ENCODE results near the gene ZNF536.

The ZNF536 gene

DNA sequence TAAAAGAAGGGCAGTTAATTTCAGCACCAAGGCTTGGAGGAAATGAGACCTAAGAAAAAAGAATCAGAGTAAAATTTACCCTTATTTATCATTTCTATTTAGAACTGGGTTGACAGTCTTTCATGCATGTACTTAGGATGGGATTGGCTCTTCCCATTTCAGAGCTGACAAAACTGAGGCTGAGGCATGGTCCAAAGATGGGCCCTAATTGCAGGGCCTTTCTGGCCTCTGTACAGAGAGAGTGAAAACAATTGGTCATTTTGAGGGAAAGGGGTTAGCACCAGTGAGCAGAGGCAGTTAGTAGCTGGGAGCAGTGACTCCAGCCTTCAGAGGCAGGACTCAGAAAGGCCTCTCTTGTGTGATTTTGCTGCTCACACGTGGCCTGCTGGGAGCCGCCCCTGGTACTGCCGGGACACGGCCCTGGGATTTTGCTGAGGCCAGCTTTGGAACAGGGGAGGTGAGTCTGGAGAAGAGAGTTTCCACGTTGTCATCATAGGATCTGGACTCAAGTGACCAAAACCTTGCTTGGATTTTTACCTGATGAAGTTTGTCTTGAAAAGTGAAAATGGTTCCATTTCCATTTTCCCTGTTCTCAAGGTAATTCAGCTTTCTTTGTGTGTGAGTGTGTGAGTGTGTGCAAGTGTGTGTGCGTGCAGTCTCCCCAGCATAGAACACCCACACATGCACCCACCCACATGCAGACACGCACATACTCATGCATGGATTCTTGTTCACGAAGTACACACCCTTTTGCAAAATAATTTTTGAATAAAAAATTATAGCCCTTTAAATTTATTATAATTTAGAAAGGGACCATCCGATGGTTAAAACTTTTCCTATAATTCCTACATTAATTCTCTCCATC, at the start of gene ZNF536:
Gene ZNF536 (plus strand): TSS at position 425 of the 865 bp plus-strand sequence. CDS start 71,179 bp downstream, outside the sequence.
- DNase-seq (ENCODE audit: low read depth in 3 of 3), result no peak

DNA sequence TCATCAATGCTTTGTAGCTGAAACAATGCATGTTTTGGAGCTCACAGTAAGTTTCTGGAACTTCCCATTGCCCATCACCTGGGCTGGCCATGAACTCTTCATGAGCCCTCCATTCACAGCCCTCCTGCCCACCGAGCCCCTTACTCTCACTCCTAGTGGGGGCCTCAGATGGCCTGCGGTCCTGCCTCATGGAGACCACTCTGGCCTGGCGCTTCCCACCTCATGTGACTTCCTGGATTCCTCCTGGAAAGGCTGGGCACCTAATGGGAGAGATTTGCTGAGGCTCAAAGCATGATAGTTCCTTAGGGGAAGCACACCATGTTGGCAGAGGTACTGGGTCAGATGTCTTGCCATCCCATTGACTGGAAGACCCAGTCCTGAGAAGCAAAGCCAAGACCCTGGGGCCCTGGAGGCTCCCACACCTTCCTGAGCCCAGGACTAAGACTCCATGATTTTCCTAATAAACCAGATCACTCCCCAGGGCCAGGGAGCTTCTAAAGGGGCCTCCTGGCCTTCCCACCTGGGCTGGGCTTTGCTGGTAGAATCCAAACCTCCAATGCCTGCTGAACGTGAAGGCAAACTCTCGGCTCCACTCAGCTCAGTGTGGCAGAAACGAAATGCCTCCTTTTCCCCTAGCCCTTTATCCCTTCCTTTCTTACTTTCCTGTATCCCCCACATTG, 49.4 kb upstream of the ZNF536 start:
- no peak for DNase-seq (ENCODE audit: low read depth in 3 of 3)

DNA sequence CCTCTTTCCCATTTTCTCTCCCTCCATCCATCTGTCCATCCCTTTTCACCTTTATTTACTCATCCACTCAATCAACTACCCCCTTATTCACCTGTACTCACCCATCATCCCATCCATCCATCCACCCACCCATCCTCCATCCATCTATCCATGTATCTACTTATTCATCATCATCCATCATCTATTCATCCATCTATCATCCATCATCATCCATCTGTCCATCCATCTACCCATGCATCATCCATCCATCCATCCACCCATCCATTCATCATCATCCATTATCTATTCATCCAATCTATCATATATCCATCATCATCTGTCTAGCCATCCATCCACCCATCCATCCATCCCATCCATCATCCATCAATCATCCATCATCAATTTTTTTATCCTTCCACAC, 48.3 kb upstream of the ZNF536 start:
- DNase-seq (ENCODE audit: low read depth in 3 of 3), result no peak

DNA sequence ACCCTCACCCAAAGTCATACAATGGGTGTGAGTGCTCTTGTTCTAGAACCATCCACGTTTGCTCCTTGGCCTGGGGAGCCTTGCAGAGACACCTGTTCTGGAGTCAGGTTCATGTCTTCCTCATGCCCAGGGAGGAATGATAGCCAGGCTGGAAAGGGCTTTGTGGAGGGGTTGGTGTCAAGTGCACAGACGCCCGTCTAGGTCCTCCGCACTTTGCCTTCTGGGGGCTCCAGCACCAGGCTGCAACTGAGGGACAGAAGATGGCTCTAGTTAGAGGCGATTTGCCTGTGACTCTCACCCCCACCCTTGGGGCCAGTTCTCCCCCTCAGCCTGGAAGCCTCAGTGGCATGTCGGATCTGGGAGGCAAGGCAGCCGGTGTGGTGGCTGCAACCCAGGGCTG, 47.2 kb upstream of the ZNF536 start:
- DNase-seq (ENCODE audit: low read depth in 3 of 3), result no peak

DNA sequence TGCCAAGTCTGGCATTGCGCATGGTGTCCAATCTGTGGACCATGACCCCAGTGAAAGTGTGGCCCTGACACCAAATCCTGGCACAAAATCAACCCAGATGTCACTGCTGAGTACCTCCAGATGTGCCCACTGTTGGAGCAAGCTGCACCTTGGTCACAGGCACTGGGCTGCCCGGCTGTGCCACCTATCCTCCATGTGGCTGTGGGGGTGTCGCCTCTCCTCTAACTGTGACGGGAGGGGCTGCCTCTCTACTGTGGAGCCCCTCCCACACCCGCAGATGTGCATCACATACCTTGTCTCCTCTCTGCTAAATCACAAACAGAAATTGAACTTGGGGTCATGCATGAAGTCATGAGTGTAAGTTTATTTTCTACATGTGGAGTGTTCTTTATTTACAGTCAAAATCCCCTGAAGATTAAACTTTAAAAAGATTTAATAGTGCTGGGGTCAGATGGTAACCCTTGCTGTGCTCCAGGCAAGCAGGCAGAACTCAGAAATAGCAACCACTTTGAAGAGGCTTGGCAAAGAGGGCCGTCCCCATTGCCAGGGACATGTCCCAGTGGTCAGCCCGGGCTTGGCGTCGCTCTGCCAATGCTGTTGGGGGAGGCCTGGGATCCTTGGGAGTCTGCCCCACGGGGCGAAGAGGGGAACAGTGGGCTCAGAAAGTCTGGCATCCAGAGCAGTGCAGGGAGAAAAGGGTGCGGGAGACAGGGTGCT, 46.4 kb upstream of the ZNF536 start:
- DNase-seq (ENCODE audit: low read depth in 3 of 3), result no peak

DNA sequence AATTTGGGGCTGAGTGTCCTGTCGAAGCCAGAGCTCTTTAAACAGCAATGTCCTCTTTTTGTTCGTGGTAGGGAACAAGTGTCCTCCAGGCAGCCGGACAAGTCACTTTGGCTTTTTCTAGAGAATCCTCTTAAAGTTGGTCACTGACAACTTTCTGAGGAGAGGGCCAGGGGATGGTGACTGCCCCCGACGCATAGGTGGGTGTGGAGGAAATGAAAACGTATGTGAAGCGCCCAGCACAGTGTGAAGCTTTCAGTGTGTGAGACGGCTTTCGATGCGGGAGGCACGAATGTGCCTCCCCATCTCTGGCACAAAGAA, 45.8 kb upstream of the ZNF536 start:
- DNase-seq (ENCODE audit: low read depth in 3 of 3), result no peak

DNA sequence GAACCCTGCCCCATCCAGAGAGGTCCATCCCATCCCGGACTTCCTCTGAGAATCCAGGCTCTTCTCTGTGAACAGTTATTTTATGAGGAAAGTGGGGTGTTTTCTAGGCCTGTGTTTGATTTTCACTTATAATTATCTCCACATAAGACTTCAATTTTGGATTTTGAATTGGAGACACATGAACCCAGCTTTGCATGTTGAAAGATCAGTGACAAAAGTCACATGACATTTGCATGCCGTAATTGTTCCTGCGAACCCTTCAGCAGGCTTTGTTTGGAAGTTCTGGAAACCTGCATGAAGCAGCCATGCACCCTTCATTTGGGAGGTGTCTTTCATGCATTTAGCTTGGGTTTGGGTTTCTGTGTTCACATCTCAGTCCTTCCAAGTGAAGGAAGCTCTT, 44.9 kb upstream of the ZNF536 start:
- DNase-seq (ENCODE audit: low read depth in 3 of 3), result no peak

DNA sequence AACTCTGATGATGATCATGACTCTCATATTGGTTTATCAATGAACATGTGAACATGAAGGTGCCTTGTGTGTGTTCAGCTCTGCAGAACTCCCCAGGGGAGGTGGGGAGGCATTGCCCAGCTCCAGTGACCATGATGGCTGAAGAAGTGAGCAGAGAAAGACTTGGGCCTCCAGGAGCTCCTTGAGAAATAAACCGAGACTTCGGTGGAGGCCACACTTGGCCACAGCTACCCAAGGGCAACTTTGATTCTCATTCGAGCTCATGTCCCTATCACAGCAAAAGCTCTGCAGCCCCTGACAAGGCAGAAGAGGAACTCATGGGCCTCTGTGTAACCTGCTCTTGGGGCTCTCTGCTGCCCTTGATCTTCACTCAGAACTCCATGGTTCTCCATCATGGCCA, 44.1 kb upstream of the ZNF536 start:
- no peak for DNase-seq (ENCODE audit: low read depth in 3 of 3)

DNA sequence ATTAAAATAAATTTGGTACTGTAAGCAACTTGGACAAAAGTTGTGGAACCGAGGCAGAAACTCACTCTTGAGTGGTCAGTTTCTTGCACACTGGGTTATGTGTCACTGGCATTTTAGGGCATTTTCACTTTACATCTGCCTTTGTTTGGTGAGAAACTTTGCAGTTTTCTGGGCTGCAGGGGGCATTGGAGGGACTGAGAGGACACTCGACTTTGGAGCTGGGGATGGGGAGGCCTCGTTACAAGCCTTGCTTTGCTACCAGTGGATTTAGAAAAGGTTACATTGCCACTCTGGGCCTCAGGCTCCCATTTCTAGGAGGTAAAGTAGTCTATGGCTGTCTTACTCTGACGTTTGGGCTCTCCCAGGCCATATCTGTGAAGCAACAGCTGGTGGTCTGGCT, 41.9 kb upstream of the ZNF536 start:
- no peak for DNase-seq (ENCODE audit: low read depth in 3 of 3)

DNA sequence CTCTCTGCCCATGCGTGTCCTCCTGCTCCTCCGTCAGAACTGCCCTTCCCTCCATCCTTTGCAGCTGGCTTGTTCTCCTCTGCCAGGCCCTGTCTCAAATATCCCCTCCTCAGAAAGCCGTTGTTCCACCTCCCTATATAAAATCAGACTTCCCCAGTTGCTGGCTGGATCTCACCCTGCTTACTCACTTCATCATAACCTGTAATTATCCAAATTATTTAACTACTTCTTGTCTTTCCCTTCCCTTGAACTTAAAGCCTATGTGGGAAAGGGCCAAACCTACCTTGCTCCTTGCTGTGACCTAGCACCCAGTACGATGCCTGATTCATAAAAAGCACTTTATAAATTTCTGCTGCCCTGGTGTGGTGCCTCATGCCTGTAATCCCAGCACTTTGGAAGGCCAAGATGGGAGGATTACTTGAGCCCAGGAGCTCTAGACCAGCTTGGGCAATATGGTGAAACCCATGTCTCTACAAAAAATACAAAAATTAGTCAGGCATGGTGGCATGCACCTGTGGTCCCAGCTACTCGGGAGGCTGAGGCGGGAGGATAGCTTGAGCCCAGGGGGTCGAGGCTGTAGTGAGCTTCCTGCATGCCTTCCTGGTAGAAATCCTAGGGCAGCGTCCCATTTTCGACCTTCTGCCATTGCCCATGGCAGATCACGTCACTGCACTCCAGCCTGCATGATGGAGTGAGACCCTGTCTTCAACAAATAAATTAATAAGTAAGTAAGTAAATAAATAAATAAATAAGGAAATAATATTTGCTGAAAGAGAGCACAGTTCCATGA, 39.5 kb upstream of the ZNF536 start:
- DNase-seq (ENCODE audit: low read depth in 3 of 3), result no peak

DNA sequence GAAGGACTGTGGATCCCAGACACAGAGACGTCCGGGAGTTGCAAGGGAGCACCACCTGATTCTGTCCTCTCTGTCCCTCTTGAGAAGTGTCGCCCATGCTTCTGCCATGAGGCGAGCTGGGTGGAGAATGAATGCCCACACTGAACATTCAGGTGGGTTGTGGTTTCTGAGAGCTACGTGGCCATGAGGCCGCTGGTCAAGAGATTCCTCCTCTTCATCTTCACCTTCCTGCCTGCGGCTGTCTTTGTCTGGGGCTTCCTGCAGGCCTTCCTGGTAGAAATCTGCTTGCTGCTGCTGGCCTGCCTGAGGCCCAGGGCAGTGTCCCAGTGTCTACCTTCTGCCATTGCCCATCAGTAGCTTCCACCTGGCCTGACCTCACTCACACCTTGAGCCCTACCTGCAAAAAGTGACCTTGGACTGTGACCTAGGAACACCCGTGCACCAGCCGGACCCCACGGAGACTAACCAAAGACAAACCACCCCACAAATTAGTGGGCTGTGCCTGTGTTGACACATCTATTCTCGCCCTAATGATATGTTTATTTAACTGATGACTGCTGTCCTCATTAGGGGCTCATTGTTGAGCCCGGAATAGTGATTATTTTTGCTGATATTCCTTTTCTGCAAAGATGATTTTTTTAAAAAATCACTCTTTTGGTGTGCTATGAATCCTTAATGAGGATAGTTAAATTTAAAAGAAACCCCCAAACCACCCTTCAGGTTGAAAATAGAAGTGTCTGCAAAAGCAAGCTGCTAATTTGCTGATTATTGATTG, 38.7 kb upstream of the ZNF536 start:
- no peak for DNase-seq (ENCODE audit: low read depth in 3 of 3)

DNA sequence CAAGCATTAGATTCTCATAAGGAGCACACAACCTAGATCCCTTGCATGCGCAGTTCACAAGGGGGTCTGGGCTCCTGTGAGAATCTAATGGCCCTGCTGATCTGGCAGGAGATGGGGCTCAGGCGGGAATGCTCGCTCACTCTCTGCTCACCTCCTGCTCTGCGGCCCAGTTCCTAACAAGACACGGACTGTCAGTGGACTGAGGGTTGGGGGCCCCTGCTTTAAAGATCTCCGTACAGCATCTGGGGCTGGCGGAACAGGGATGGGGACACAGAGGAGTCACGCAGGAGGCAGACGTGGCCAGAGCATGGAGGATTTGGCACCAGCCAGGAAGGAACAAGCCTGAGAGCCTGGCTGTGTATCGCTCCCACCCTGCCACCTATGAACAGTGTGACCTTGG, 37.3 kb upstream of the ZNF536 start:
- DNase-seq (ENCODE audit: low read depth in 3 of 3), result no peak

DNA sequence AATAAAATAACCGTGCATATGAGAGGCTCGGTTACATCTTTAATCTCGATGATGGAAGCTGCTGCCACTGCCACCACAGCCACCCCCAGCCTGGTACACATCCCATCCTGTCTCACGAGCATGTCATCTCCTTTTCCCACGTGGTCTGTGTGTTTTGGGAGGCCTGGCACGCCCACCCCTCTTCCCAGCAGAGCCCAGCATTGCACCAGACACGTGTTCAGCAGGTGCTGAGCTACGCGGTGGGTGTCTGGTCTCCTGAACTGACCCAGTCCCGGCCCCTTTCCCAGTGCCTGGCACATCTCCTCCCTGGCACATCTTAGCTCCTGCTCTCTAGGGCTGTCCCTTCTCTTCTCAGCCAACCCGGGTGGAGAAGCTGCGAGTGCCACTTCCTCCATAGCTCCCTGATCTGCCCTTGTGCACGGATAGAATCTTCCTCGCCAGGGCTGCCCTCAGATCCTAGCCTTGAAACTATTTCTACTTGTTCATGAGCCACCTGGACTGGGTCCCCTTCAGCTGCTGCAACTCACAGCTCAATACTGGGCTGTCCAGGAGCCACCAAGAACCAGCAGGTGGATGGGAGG, 36.8 kb upstream of the ZNF536 start:
- no peak for DNase-seq (ENCODE audit: low read depth in 3 of 3)

DNA sequence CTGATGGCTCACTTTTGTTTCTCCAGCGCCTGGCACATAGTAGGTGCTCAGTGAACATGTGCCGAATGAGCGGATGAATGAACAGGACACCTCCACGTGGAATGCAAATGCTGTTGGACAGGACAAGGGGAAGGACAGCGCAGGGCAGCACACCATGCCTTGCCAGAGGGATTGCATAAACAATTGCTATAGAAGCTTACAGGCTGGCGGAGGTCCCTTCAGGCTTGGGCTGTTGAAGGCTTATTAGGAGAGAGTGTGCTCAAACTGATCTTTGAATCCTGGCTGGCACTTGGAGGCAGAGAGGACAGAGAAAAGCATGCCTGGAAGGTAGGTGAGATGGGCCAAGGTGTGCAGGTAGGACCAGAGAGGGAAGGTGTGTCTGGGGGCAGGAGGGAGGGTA, 35.9 kb upstream of the ZNF536 start:
- no peak for DNase-seq (ENCODE audit: low read depth in 3 of 3)

DNA sequence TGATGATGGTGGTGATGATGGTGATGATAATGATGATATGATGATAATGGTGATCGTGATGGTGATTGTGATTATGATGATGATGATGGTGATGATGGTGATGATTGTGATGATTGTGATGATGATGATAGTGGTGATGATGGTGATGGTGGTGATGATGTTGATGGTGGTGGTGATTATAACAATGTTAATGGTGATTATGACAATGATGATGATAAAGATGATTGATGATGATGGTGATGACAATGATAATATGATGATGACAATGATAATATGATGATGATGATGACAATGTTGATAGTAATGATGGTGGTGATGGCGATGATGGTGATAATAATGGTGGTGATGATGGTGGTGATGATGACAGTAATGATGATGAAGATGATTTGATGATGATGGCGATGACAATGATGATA, 34.1 kb upstream of the ZNF536 start:
- DNase-seq (ENCODE audit: low read depth in 3 of 3), result no peak

DNA sequence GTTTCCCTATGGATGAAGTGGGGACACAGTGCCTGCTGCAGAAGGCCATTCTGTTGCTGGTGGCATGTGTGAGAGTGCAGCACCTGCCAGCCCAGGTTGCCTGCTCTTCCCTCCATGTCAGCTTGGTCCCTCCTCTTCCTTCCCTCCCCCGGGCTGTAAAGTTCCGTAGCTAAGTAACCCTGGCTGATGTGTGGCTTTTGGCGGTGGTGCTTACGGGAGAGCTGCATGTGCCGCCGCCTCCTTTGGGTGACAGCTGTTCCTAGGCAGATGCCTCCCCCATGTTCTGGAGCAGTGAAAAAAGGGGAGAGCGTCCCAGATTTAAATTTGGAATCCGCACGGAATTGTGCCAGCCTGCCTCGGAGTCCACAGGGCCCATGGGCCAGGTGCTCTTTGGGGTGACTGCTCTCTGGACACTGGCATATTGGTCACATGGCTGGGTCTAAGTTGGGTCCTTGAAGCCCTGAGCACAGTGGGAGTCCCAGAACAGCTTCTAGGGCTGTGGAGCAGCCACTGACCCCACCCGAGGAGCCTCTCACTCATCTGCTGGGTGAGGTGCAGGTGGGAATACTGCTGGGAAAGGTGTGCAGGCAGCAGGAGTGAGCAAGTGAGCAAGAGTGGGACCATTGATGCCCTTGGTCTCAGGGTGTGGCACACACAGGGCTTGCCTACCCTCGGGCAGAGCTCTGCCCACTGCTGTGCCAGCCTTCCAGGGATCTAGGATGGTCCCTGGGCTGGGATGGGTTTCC, 33.1 kb upstream of the ZNF536 start:
- no peak for DNase-seq (ENCODE audit: low read depth in 3 of 3)

DNA sequence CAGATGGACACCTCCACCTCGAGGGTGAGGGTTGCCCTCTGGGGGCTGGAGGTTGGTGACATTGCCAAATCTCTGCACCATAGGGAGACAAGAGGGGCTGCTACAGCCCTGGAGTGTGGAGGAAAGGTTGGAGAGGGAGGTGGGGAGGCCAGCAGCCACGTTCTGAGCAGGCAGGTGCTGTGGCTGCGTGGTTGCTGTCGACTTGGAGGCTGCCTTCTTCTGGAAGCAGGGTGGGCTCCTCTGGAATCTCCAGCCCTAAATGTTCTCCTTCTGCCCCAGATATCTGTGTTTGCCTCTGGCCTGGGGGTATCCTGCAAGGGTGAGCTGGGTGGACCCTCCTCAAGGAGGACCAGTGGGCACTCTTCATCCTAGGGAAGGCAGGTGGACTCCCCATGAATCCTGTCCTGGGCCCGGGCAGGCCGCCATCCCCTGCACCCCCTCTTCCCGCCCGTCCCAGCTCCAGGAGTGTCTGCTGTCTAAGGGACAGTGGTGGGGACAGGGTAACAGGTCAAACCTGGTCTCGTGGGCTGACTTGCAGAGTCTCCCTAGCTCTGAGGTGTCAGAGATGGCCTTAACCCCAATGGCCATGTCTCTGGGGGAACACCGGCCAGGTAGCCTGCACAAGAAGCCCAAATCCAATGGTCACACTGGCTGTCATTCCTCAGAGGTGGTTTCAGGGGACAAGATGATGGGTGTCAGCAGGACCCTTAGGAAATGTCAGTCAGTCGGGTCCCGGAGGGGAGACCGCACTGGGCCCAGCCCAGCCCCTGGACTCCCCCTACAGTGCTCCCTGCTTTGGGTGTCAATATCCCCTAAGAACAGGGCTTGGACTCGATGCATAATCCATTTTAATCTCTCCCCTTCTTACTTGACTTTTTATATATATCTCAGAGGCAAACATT, 32.3 kb upstream of the ZNF536 start:
- DNase-seq (ENCODE audit: low read depth in 3 of 3), result no peak

DNA sequence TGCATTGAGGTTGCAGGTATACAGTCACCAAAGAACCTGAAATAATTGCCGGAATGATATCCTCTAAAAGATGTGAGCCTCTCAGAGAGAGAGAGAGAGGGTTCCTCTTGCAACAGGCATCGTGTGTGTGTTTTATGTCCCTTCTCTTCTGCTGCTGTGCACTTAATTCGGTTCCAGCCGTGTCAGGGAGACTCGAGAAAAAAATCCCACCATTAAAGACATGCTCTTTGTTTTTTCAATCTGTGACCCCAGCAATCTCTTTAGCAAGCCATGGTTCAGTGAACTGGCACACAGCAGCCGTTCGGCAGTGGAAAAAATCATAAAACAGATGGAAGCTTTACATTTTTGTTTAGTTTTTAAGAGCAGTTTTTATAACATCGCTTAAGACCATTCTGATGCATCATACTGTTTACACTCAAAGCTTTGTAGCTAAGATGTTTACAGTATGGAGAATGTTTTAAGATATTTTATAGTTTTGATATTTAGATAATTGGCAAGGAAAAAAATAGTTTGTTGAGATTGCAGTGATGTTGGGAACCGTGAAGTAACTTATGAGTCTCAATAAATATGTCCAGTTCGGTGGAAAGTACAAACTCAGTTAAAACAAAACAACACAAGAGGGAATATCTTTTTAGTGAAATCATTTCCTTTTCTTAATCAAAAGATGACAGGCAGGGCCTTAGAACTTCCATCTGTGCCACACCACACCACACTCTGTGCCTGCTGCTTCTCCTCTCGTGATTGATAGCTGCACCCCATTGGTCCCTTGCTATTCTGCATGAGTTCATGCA, 31.2 kb upstream of the ZNF536 start:
- no peak for DNase-seq (ENCODE audit: low read depth in 3 of 3)
